HTERT RPE-1 (cell line): ENCODE measurements around the gene FNBP1L.
"Not testable (repeated sequence)": the region's sequence is repeated elsewhere in the genome, so short reads cannot be mapped to it uniquely, and the experiment has no call there.

Experiments
- in situ Hi-C: fragments of 300-500 bp; cut with MboI; formaldehyde crosslinking; loops from 4 replicates; pipeline ENCODE4 v1.14.3; 2020; ENCODE audit warnings: low sequenced_read_pairs

Gene FNBP1L

GRCh38 chr1:93528412-93528811, 80.5 kb downstream of the FNBP1L start:
- in situ Hi-C loops: no loop called here

GRCh38 chr1:93531193-93531592, 83.3 kb downstream of the FNBP1L start:
- in situ Hi-C loops: no loop called here

GRCh38 chr1:93532780-93533378, 85.0 kb downstream of the FNBP1L start:
- in situ Hi-C loops: no loop called here

GRCh38 chr1:93533677-93534076, 85.8 kb downstream of the FNBP1L start:
- in situ Hi-C loops: no loop called here

GRCh38 chr1:93537396-93537795, 89.5 kb downstream of the FNBP1L start:
- in situ Hi-C loops: no loop called here

GRCh38 chr1:93537924-93538323, 90.0 kb downstream of the FNBP1L start:
- in situ Hi-C loops: no loop called here

- in situ Hi-C loops: no loop called here
Observed at GRCh38 chr1:93541045-93541444, 93.1 kb downstream of the FNBP1L start.

GRCh38 chr1:93542398-93542797, 94.5 kb downstream of the FNBP1L start:
- in situ Hi-C loops: no loop called here

- in situ Hi-C loops: no loop called here
Observed at GRCh38 chr1:93546162-93546863, 98.4 kb downstream of the FNBP1L start.

GRCh38 chr1:93549131-93549530, 101.2 kb downstream of the FNBP1L start:
- in situ Hi-C loops: no loop called here

GRCh38 chr1:93549811-93550210, 101.9 kb downstream of the FNBP1L start:
- in situ Hi-C loops: no loop called here

GRCh38 chr1:93552741-93553455, 105.0 kb downstream of the FNBP1L start:
- in situ Hi-C loops: no loop called here

- in situ Hi-C loops: not testable (repeated sequence)
Observed at GRCh38 chr1:93553886-93554490, 106.1 kb downstream of the FNBP1L start.

- in situ Hi-C loops: no loop called here
Observed at GRCh38 chr1:93554883-93555872, 107.3 kb downstream of the FNBP1L start.

- in situ Hi-C loops: no loop called here
Observed at GRCh38 chr1:93556291-93556690, 108.4 kb downstream of the FNBP1L start.

- in situ Hi-C loops: no loop called here
Observed at GRCh38 chr1:93559045-93559444, 111.1 kb downstream of the FNBP1L start.

GRCh38 chr1:93559695-93560094, 111.8 kb downstream of the FNBP1L start:
- in situ Hi-C loops: no loop called here

GRCh38 chr1:93565496-93566206, 117.7 kb downstream of the FNBP1L start:
- in situ Hi-C loops: no loop called here

GRCh38 chr1:93566227-93566626, 118.3 kb downstream of the FNBP1L start:
- in situ Hi-C loops: no loop called here
